SU-DHL-6 (cell line): ENCODE data around the gene MCM8.

Source experiments
- H2AFZ ChIP-seq: fragments of 200-600 bp; sonication (generic); 2 replicates; pipeline ENCODE4 v1.6.1; 2014; ENCODE audit warnings: low read depth, mild to moderate bottlenecking, moderate library complexity, mixed read lengths, antibody characterized with exemption, low read length; ENCODE audit not compliant: severe bottlenecking
- H3F3A ChIP-seq: fragments of 200-600 bp; shearing (Covaris generic); 2 replicates; pipeline ENCODE4 v1.6.0; 2016; ENCODE audit warnings: antibody characterized with exemption, mild to moderate bottlenecking; ENCODE audit not compliant: insufficient read depth
- H3K27ac ChIP-seq: fragments of 200-600 bp; sonication (generic); 2 replicates; pipeline ENCODE4 v1.5.1; 2016; ENCODE audit warnings: low read depth, mild to moderate bottlenecking, low read length, moderate library complexity, mixed read lengths
- H3K27me3 ChIP-seq: fragments of 200-600 bp; sonication (generic), shearing (Covaris generic); 2 replicates; pipeline ENCODE4 v1.6.0; 2014; ENCODE audit warnings: mild to moderate bottlenecking, low read length
- H3K36me3 ChIP-seq: fragments of 200-600 bp; sonication (generic); 2 replicates; pipeline ENCODE4 v1.6.1; 2014; ENCODE audit warnings: mild to moderate bottlenecking, low read length, mixed read lengths
- H3K4me2 ChIP-seq: fragments of 300-600, 200-600 bp; shearing (Covaris generic), sonication (generic); 2 replicates; pipeline ENCODE4 v1.6.0; 2014; ENCODE audit warnings: low read length, low read depth, mild to moderate bottlenecking; ENCODE audit not compliant: poor library complexity, severe bottlenecking
- H3K4me3 ChIP-seq: fragments of 200-600 bp; sonication (generic); 2 replicates; pipeline ENCODE4 v1.5.1; 2014; ENCODE audit warnings: antibody characterized with exemption, low read length, mild to moderate bottlenecking, mixed read lengths; ENCODE audit not compliant: insufficient read depth, poor library complexity, severe bottlenecking
- H3K79me2 ChIP-seq: fragments of 200-600 bp; sonication (generic); 2 replicates; pipeline ENCODE4 v1.6.1; 2014; ENCODE audit warnings: mild to moderate bottlenecking, low read length, moderate library complexity; ENCODE audit not compliant: insufficient read depth
- H3K9ac ChIP-seq: fragments of 200-600 bp; sonication (generic); 2 replicates; pipeline ENCODE4 v1.7.0; 2014; ENCODE audit warnings: mild to moderate bottlenecking, low read length
- H3K9me2 ChIP-seq: fragments of 200-600 bp; sonication (generic); replicated peaks from 2 replicates; pipeline ENCODE4 v1.6.1; 2014; ENCODE audit warnings: low read length; ENCODE audit not compliant: insufficient read depth
- H3K9me3 ChIP-seq: fragments of 200-600 bp; sonication (generic); 2 replicates; pipeline ENCODE4 v1.6.1; 2014; ENCODE audit warnings: low read length, mixed read lengths; ENCODE audit not compliant: insufficient read depth
- H4K20me1 ChIP-seq: fragments of 200-600 bp; sonication (generic); 2 replicates; pipeline ENCODE4 v1.6.1; 2014; ENCODE audit warnings: low read depth, mild to moderate bottlenecking, antibody characterized with exemption, low read length, moderate library complexity, mixed read lengths
- EZH2phosphoT487 ChIP-seq: fragments of 200-600 bp; sonication (generic), shearing (Covaris generic); conservative IDR thresholded peaks from 2 replicates; pipeline ENCODE4 v1.6.1; 2018; ENCODE audit warnings: mild to moderate bottlenecking, antibody characterized with exemption, low read length, moderate library complexity, mixed read lengths
- TF ChIP-seq, protein P1 (sequence below): fragments of 200-600 bp; sonication (generic); IDR thresholded peaks from one replicate; pipeline ENCODE4 v1.5.1; 2017; ENCODE audit warnings: antibody characterized with exemption, mild to moderate bottlenecking, low read length, moderate library complexity; ENCODE audit not compliant: insufficient read depth, poor library complexity, severe bottlenecking

MCM8 gene

DNA sequence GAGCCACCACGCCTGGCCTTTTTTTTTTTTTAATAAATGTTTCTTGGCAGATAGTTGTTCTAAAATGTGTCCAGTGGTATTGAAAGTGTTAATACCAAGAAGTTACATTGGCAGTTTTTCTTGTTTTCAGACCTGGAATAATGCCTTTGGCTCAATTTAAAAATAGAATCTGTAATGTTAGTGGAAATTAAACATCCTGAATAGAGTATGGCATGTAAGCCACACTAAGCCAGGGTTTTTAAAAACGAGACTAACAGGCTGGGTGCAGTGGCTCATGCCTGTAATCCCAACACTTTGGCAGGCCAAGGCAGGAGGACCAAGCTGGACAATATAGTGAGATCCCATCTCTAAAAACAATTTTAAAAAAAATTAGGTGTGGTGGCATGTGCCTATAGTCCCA is 25.3 kb downstream of the MCM8 start:
- Histone ChIP-seq H3K9ac (no peak overlapping the region), H3K36me3 (peaks cover 47% of the 10 kb centered on the region), H4K20me1 (no peaks in the 10 kb centered on the region), H3K79me2 (no peaks in the 10 kb centered on the region), H3K9me2 (no peaks in the 10 kb centered on the region), H3K9me3 (no peaks in the 10 kb centered on the region), H3K4me2 (no peak overlapping the region), H3K27me3 (no peaks in the 10 kb centered on the region), H3K4me3 (no peak overlapping the region), H2AFZ (no peak overlapping the region), H3K27ac (no peak overlapping the region), H3F3A (no peaks in the 10 kb centered on the region)
- no peak for TF ChIP-seq EZH2phosphoT487
- TF ChIP-seq, protein P1, sequence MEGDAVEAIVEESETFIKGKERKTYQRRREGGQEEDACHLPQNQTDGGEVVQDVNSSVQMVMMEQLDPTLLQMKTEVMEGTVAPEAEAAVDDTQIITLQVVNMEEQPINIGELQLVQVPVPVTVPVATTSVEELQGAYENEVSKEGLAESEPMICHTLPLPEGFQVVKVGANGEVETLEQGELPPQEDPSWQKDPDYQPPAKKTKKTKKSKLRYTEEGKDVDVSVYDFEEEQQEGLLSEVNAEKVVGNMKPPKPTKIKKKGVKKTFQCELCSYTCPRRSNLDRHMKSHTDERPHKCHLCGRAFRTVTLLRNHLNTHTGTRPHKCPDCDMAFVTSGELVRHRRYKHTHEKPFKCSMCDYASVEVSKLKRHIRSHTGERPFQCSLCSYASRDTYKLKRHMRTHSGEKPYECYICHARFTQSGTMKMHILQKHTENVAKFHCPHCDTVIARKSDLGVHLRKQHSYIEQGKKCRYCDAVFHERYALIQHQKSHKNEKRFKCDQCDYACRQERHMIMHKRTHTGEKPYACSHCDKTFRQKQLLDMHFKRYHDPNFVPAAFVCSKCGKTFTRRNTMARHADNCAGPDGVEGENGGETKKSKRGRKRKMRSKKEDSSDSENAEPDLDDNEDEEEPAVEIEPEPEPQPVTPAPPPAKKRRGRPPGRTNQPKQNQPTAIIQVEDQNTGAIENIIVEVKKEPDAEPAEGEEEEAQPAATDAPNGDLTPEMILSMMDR: no peak

DNA sequence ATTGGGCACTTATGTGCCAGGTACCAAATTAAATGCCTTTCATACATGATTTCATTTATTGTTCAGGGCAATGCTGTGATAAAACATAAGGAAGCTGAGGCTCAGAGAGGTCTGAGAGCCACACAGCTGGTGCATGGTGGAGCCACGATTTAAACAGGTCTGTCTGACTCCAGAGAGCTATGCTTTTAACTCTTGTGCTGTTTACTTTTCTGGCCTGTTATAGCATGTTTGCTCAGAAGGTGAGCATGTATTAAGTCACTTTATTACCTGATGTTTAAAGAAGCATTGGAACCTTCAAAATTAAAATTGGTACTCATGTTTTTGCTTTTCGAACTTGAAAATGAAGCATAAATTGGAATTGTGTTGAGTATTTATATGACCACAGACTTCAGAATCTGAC is 26.8 kb downstream of the MCM8 start:
- H3K79me2 ChIP-seq: no peaks in the 10 kb centered on the region
- H3K36me3 ChIP-seq: peaks cover 44% of the 10 kb centered on the region
- TF ChIP-seq EZH2phosphoT487: no peak
- TF ChIP-seq, protein P1: no peak

DNA sequence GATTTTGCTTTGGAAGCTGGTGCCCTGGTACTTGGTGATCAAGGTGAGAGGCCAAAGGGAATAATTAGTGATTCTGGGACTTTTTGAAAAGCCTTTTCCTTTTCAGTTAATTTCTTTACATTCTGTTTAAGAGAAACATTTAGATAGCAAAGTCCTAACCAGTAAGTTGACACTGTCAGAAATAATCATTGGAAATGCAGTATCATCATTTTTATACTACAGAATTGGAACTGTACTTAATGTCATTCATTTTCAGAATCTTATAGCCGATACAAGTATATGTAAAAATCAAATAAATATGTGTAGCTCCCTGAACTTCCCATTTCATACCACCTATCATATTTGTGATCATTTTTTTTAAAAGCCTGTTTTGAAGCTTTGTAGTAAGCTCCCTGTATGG is 27.5 kb downstream of the MCM8 start:
- Histone ChIP-seq H3K9me3 (no peaks in the 10 kb centered on the region), H3K36me3 (peaks cover 44% of the 10 kb centered on the region), H3K27me3 (no peaks in the 10 kb centered on the region), H3K79me2 (no peaks in the 10 kb centered on the region), H3K9ac (no peak overlapping the region), H3K4me2 (no peak overlapping the region), H3K4me3 (no peak overlapping the region), H4K20me1 (no peaks in the 10 kb centered on the region), H3K9me2 (no peaks in the 10 kb centered on the region), H3F3A (no peaks in the 10 kb centered on the region), H3K27ac (no peak overlapping the region), H2AFZ (no peak overlapping the region)
- TF ChIP-seq, protein P1: no peak
- no peak for TF ChIP-seq EZH2phosphoT487

More for the DNA sequence above, 26.8 kb downstream of the MCM8 start:
- Histone ChIP-seq H2AFZ (no peak overlapping the region), H4K20me1 (no peaks in the 10 kb centered on the region), H3K4me2 (no peak overlapping the region), H3K27me3 (no peaks in the 10 kb centered on the region), H3K4me3 (no peak overlapping the region), H3K9me2 (no peaks in the 10 kb centered on the region), H3K9ac (no peak overlapping the region), H3K9me3 (no peaks in the 10 kb centered on the region), H3F3A (no peaks in the 10 kb centered on the region), H3K27ac (no peak overlapping the region)

DNA sequence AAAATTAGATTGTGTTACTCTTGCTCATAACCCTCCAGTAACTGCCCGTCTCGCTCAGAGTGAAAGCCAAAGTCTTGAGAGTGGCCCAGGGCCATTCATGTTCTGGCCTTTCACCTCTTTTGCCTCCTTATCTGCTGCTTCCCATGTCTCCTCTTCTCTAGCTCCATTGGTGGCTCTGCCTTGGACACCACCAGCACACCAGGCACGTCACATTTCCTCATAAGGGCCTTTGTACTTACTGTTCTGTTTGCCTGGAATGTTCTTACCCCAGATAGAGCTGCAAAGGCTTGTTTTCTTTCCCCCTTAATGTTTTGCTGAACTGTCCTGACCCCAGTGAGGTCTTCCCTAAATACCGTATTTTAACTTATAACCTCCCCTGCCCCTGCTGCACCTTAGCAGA is 29.3 kb downstream of the MCM8 start:
- peaks cover 53% of the 10 kb centered on the region for H3K36me3 ChIP-seq
- no peak overlapping the region for H3K9ac ChIP-seq

More for the DNA sequence above, 29.3 kb downstream of the MCM8 start:
- Histone ChIP-seq H4K20me1 (no peaks in the 10 kb centered on the region), H3K4me2 (no peak overlapping the region), H3F3A (no peaks in the 10 kb centered on the region), H2AFZ (no peak overlapping the region), H3K9me2 (no peaks in the 10 kb centered on the region), H3K9me3 (no peaks in the 10 kb centered on the region), H3K79me2 (no peaks in the 10 kb centered on the region), H3K27ac (no peak overlapping the region), H3K4me3 (no peak overlapping the region), H3K27me3 (no peaks in the 10 kb centered on the region)
- no peak for TF ChIP-seq EZH2phosphoT487
- TF ChIP-seq, protein P1: no peak
